Neural cell (in vitro differentiated cells): ENCODE measurements around the gene IL17REL. TPM values are rescaled to one million over a fixed set of nuclear protein-coding genes. Genes with fewer than 3 reads are reported as not detected.

ENCODE experiments used
- H2AFZ ChIP-seq: fragments of 200-600, 300-800 bp; sonication (generic), shearing (Covaris generic); 2 replicates; pipeline ENCODE4 v1.6.0; 2014; ENCODE audit warnings: low read depth, mild to moderate bottlenecking, antibody characterized with exemption, low read length, moderate library complexity
- H3F3A ChIP-seq: fragments of 200-600 bp; shearing (Covaris generic); 2 replicates; pipeline ENCODE4 v1.6.1; 2016; ENCODE audit warnings: mild to moderate bottlenecking, moderate library complexity, mixed read lengths, antibody characterized with exemption, low read length; ENCODE audit not compliant: insufficient read depth, poor library complexity, severe bottlenecking
- H3K27ac ChIP-seq: fragments of 200-600, 300-800 bp; sonication (generic), shearing (Covaris generic); 2 replicates; pipeline ENCODE4 v1.5.1; 2014; ENCODE audit warnings: mild to moderate bottlenecking, low read length, moderate library complexity
- H3K27me3 ChIP-seq: fragments of 300-800, 200-600 bp; sonication (generic), shearing (Covaris generic); 2 replicates; pipeline ENCODE4 v1.6.0; 2014; ENCODE audit warnings: mild to moderate bottlenecking, low read depth, low read length, moderate library complexity; ENCODE audit not compliant: insufficient read depth
- H3K36me3 ChIP-seq: fragments of 300-800, 200-600 bp; sonication (generic), shearing (Covaris generic); 2 replicates; pipeline ENCODE4 v1.5.1; 2014; ENCODE audit warnings: mild to moderate bottlenecking, antibody characterized with exemption, low read length, moderate library complexity; ENCODE audit not compliant: insufficient read depth
- H3K4me2 ChIP-seq: fragments of 300-800, 200-600 bp; sonication (generic), shearing (Covaris generic); 2 replicates; pipeline ENCODE4 v1.6.0; 2014; ENCODE audit warnings: mild to moderate bottlenecking, low read length
- H3K4me3 ChIP-seq: fragments of 300-800, 200-600 bp; sonication (generic), shearing (Covaris generic); 2 replicates; pipeline ENCODE4 v1.5.1; 2014; ENCODE audit warnings: mild to moderate bottlenecking, low read length, moderate library complexity
- H3K79me2 ChIP-seq: fragments of 200-600 bp; shearing (Covaris generic); replicated peaks from 2 replicates; pipeline ENCODE4 v1.6.0; 2014; ENCODE audit warnings: mild to moderate bottlenecking, low read length, moderate library complexity; ENCODE audit not compliant: insufficient read depth
- H3K9ac ChIP-seq: fragments of 300-800, 200-600 bp; sonication (generic), shearing (Covaris generic); 2 replicates; pipeline ENCODE4 v1.6.1; 2016; ENCODE audit warnings: mild to moderate bottlenecking, low read length, mixed read lengths
- H3K9me2 ChIP-seq: fragments of 200-600 bp; shearing (Covaris generic); 2 replicates; pipeline ENCODE4 v1.6.1; 2016; ENCODE audit warnings: mild to moderate bottlenecking, low read length, mixed read lengths; ENCODE audit not compliant: insufficient read depth
- H3K9me3 ChIP-seq: fragments of 200-600, 300-800 bp; sonication (generic), shearing (Covaris generic); 2 replicates; pipeline ENCODE4 v1.6.1; 2016; ENCODE audit warnings: mild to moderate bottlenecking, mixed run types, low read length, moderate library complexity, mixed read lengths
- H4K20me1 ChIP-seq: fragments of 200-600 bp; shearing (Covaris generic); 2 replicates; pipeline ENCODE4 v1.6.1; 2016; ENCODE audit warnings: mild to moderate bottlenecking, mixed run types; ENCODE audit not compliant: insufficient read depth
- EP300 ChIP-seq: fragments of 450-650 bp; conservative IDR thresholded peaks from 2 replicates; pipeline ENCODE4 v1.6.1; 2014; ENCODE audit warnings: antibody characterized with exemption, mild to moderate bottlenecking, moderate library complexity; ENCODE audit not compliant: poor library complexity, severe bottlenecking
- EZH2 ChIP-seq: fragments of 200-600, 300-800 bp; shearing (Covaris generic), sonication (generic); IDR thresholded peaks from 2 replicates; pipeline ENCODE4 v1.6.1; 2014; ENCODE audit warnings: antibody characterized with exemption, low read length, borderline replicate concordance, mild to moderate bottlenecking; ENCODE audit not compliant: insufficient read depth, poor library complexity, severe bottlenecking
- MXI1 ChIP-seq: fragments of 450-650 bp; conservative IDR thresholded peaks from 2 replicates; pipeline ENCODE4 v1.6.1; 2014; ENCODE audit warnings: antibody characterized with exemption, mild to moderate bottlenecking; ENCODE audit not compliant: poor library complexity, severe bottlenecking
- POLR2AphosphoS5 ChIP-seq: IDR thresholded peaks from 2 replicates; pipeline ENCODE4 v1.6.1; 2012
- RAD21 ChIP-seq: fragments of 450-650 bp; conservative IDR thresholded peaks from 2 replicates; pipeline ENCODE4 v1.6.1; 2014; ENCODE audit warnings: antibody characterized with exemption, mild to moderate bottlenecking, moderate library complexity
- SMC3 ChIP-seq: fragments of 450-650 bp; conservative IDR thresholded peaks from 2 replicates; pipeline ENCODE4 v1.6.1; 2014; ENCODE audit warnings: antibody characterized with exemption, mild to moderate bottlenecking, moderate library complexity; ENCODE audit not compliant: poor library complexity
- TAF1 ChIP-seq: IDR thresholded peaks from 2 replicates; pipeline ENCODE4 v1.6.1; 2012; ENCODE audit warnings: low read depth
- polyA plus RNA-seq: library from polyadenylated mRNA; depleted of rRNA; stranded (reverse); fragments of >200 nt; gene quantifications from 2 replicates; pipeline ENCODE4 v1.2.3, GENCODE V29; 2014
- TF ChIP-seq, protein P1 (sequence below): IDR thresholded peaks from 2 replicates; pipeline ENCODE4 v1.6.1; 2012; ENCODE audit warnings: borderline replicate concordance
- TF ChIP-seq, protein P2 (sequence below): fragments of 450-650 bp; IDR thresholded peaks from 2 replicates; pipeline ENCODE4 v1.5.1; 2014; ENCODE audit warnings: antibody characterized with exemption, mild to moderate bottlenecking, moderate library complexity; ENCODE audit not compliant: poor library complexity, severe bottlenecking

IL17REL gene
- polyA plus RNA-seq, 1 donor from 2014 or later: not detected

GRCh38 chr22:50001388-50002231 lies 11.0 kb downstream of the IL17REL start:
- TF ChIP-seq RAD21: no peak
- no peak for TF ChIP-seq POLR2AphosphoS5
- TF ChIP-seq, protein P1, sequence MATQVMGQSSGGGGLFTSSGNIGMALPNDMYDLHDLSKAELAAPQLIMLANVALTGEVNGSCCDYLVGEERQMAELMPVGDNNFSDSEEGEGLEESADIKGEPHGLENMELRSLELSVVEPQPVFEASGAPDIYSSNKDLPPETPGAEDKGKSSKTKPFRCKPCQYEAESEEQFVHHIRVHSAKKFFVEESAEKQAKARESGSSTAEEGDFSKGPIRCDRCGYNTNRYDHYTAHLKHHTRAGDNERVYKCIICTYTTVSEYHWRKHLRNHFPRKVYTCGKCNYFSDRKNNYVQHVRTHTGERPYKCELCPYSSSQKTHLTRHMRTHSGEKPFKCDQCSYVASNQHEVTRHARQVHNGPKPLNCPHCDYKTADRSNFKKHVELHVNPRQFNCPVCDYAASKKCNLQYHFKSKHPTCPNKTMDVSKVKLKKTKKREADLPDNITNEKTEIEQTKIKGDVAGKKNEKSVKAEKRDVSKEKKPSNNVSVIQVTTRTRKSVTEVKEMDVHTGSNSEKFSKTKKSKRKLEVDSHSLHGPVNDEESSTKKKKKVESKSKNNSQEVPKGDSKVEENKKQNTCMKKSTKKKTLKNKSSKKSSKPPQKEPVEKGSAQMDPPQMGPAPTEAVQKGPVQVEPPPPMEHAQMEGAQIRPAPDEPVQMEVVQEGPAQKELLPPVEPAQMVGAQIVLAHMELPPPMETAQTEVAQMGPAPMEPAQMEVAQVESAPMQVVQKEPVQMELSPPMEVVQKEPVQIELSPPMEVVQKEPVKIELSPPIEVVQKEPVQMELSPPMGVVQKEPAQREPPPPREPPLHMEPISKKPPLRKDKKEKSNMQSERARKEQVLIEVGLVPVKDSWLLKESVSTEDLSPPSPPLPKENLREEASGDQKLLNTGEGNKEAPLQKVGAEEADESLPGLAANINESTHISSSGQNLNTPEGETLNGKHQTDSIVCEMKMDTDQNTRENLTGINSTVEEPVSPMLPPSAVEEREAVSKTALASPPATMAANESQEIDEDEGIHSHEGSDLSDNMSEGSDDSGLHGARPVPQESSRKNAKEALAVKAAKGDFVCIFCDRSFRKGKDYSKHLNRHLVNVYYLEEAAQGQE: no peak
- TF ChIP-seq EP300: no peak
- TF ChIP-seq TAF1: no peak
- TF ChIP-seq, protein P2, sequence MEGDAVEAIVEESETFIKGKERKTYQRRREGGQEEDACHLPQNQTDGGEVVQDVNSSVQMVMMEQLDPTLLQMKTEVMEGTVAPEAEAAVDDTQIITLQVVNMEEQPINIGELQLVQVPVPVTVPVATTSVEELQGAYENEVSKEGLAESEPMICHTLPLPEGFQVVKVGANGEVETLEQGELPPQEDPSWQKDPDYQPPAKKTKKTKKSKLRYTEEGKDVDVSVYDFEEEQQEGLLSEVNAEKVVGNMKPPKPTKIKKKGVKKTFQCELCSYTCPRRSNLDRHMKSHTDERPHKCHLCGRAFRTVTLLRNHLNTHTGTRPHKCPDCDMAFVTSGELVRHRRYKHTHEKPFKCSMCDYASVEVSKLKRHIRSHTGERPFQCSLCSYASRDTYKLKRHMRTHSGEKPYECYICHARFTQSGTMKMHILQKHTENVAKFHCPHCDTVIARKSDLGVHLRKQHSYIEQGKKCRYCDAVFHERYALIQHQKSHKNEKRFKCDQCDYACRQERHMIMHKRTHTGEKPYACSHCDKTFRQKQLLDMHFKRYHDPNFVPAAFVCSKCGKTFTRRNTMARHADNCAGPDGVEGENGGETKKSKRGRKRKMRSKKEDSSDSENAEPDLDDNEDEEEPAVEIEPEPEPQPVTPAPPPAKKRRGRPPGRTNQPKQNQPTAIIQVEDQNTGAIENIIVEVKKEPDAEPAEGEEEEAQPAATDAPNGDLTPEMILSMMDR: no peak
- no peak for TF ChIP-seq MXI1
- TF ChIP-seq EZH2: no peak
- no peak for TF ChIP-seq SMC3
- H3K9me2 ChIP-seq: no peaks in the 10 kb centered on the region
- no peak overlapping the region for H3K4me2 ChIP-seq
- peaks cover 9% of the 10 kb centered on the region for H3K27me3 ChIP-seq
- H3K9me3 ChIP-seq: no peaks in the 10 kb centered on the region
- no peak overlapping the region for H3K27ac ChIP-seq
- H3K4me3 ChIP-seq: no peak overlapping the region
- no peak overlapping the region for H2AFZ ChIP-seq
- H3K36me3 ChIP-seq: no peaks in the 10 kb centered on the region
- no peaks in the 10 kb centered on the region for H4K20me1 ChIP-seq
- no peaks in the 10 kb centered on the region for H3F3A ChIP-seq
- no peak overlapping the region for H3K9ac ChIP-seq
- no peaks in the 10 kb centered on the region for H3K79me2 ChIP-seq

GRCh38 chr22:50000587-50001387 lies 11.8 kb downstream of the IL17REL start:
- Histone ChIP-seq H3K27ac (no peak overlapping the region), H3K9me3 (no peaks in the 10 kb centered on the region), H3K79me2 (no peaks in the 10 kb centered on the region), H3K36me3 (no peaks in the 10 kb centered on the region), H4K20me1 (no peaks in the 10 kb centered on the region), H3F3A (no peaks in the 10 kb centered on the region), H3K9me2 (no peaks in the 10 kb centered on the region), H3K4me3 (no peak overlapping the region), H3K27me3 (peaks cover 9% of the 10 kb centered on the region), H3K9ac (no peak overlapping the region), H2AFZ (no peak overlapping the region), H3K4me2 (no peak overlapping the region)
- TF ChIP-seq EZH2 (no peak), RAD21 (no peak), MXI1 (no peak)
- TF ChIP-seq, protein P2: no peak
- TF ChIP-seq, protein P1: no peak
